GM12864 (cell line): Measurements from ENCODE around the gene NBL1.
"Not testable (repeated sequence)": the region's sequence is repeated elsewhere in the genome, so short reads cannot be mapped to it uniquely, and the experiment has no call there.

ENCODE experiments used
- DNase-seq: peaks from one replicate; pipeline ENCODE4 v3.0.0-alpha.2; 2011; ENCODE audit warnings: low read depth
- H3K4me3 ChIP-seq: 2 replicates; pipeline ENCODE4 v1.5.1; 2011; ENCODE audit warnings: mild to moderate bottlenecking, low read depth, low read length, control low read depth
- TF ChIP-seq, protein P1 (sequence below): IDR thresholded peaks from 2 replicates; pipeline ENCODE4 v1.5.1; 2011; ENCODE audit warnings: low read depth, mild to moderate bottlenecking, moderate library complexity, low read length, control low read depth, inconsistent platforms; ENCODE audit errors: missing control alignments

Gene NBL1

DNA sequence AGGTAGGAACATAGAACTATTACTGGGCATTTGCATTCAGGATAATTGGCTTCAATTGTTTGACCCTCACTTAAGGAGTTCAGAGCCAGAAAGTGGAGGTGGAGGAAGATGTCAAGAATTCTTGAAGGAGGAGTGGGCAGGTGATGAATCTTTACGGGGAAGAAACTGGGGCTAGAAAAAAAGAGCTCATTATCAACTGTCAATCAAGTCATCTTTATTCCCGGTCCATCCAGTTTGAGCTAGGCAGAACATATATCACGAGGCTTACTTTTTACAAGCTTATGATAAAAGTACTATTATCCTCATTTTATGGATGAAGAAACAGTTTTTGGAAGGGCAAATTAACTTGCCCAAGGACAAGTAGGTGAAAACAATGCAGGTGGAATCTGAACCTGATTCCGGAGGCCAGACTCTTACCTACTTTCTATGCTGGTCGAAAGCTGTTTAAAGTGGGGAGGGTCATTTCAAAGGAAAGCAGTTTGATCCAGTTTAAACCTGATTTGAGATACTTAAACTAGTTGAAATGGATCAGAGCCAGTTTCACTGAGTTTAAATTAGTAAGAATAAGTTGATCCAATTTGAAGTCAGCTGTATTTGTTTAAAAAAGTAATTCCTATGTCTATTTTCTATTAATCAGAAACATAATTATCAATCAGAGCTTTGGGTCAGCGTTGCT is 13.3 kb upstream of the NBL1 start:
- TF ChIP-seq, protein P1, sequence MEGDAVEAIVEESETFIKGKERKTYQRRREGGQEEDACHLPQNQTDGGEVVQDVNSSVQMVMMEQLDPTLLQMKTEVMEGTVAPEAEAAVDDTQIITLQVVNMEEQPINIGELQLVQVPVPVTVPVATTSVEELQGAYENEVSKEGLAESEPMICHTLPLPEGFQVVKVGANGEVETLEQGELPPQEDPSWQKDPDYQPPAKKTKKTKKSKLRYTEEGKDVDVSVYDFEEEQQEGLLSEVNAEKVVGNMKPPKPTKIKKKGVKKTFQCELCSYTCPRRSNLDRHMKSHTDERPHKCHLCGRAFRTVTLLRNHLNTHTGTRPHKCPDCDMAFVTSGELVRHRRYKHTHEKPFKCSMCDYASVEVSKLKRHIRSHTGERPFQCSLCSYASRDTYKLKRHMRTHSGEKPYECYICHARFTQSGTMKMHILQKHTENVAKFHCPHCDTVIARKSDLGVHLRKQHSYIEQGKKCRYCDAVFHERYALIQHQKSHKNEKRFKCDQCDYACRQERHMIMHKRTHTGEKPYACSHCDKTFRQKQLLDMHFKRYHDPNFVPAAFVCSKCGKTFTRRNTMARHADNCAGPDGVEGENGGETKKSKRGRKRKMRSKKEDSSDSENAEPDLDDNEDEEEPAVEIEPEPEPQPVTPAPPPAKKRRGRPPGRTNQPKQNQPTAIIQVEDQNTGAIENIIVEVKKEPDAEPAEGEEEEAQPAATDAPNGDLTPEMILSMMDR: no peak
- no peak for DNase-seq
- no peak overlapping the region for H3K4me3 ChIP-seq

DNA sequence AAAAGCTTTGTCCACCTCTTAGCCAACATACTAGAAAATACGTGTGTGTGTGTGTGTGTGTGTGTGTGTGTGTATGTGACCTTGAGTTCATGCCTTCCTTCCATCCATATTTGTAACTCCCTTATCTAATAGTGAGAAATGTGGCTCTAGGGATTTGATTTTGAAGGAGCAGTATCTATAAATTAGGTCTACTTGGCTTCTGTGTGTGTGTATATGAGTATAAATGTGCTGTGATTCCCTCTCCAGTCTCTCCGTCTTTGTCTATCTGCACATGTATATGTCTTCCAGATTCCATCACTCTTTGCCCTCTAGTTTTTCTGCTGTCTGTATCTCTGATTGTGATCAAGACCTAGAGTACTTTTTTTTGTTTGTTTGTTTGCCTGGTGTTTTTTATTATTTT is 11.9 kb upstream of the NBL1 start:
- no peak overlapping the region for H3K4me3 ChIP-seq
- TF ChIP-seq, protein P1: no peak

DNA sequence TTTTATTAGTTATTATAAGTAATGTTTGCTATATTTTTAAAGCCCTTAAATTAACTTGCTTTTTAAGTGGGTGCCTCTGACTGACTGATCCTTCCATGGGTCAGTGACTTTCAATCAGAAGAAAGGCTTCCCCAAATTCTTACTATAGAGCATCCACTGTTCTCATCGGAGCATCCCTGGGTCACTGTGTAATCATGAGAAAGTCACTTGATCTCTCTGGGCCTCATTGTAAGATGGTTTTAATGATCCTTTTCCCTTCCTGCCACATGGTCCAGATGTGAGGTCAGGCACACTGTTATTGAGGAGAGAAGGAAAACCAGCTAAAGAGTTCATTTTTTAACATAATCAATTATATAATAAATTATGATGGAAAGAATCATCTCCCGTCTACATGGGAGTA is 11.0 kb upstream of the NBL1 start:
- no peak overlapping the region for H3K4me3 ChIP-seq
- TF ChIP-seq, protein P1: no peak

More for the DNA sequence above, 11.9 kb upstream of the NBL1 start:
- DNase-seq: no peak

DNA sequence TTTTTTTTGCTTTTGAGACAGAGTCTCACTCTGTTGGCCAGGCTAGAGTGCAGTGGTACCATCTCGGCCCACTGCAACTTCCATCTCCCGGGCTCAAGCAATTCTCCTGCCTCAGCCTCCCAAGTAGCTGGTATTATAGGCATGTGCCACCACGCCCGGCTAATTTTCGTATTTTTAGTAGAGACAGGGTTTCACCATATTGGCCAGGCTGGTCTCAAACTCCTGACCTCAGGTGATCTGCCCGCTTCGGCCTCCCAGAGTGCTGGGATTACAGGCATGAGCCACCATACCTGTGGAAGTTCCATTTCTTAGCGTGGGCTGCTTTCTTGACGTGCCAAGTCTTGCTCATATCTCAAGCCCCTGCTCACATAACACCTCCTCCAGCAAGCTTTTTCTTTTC is 9.0 kb upstream of the NBL1 start:
- not testable (repeated sequence) for DNase-seq, H3K4me3 ChIP-seq

More for the DNA sequence above, 11.0 kb upstream of the NBL1 start:
- no peak for DNase-seq

DNA sequence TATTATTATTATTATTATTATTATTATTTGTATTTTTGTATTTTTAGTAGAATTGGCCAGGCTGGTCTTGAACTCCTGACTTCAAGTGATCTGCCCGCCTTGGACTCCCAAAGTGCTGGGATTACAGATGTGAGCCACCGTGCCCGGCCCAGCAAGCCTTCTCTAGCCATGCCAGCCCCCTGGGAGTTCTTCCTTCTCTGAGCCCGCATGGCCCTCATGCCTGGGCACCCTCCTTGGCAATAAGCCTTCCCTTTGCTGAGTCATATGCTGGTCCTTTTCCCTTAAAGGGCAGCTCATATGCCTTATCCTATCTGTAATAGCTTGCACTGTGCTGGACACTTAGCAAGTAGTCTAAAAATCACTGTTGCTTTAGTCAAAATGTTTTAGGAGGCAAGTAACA is 8.5 kb upstream of the NBL1 start:
- H3K4me3 ChIP-seq: no peak overlapping the region
- DNase-seq: no peak
- TF ChIP-seq, protein P1: no peak

DNA sequence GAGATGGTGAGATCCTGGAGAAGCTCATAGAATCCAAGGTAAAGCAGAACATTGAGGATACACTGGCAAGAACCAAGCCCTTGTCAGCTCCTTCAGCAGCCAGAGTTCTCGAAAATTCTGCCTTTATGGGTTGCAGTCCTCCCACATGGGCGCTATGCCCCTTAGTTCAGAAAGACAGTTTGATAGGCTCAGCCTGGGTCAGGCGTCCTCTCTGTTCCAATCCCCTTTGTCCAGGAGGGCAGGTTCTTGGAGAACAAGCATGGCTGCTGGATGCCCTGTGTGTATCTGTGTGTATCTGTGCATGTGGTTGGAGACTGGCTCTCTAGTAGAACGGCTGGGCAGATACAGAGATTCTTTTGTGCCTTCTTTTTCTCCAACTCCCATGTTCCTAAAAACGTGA is 8.0 kb upstream of the NBL1 start:
- DNase-seq: no peak
- H3K4me3 ChIP-seq: no peak overlapping the region
- TF ChIP-seq, protein P1: no peak

DNA sequence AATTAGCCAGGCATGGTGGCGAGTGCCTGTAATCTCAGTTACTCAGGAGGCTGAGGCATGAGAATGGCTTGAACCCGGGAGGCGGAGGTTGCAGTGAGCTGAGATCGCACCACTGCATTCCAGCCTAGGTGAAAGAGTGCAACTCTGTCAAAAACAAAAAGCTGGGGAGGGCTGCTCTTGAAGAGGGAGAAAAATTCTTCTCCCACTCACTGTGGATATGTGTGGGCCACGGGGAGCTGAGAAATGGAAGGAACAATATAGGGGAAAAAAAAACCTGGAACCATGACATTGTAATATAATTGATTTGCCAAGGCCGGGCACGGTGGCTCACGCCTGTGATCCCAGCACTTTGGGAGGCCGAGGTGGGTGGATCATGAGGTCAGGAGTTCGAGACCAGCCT is 7.4 kb upstream of the NBL1 start:
- DNase-seq, H3K4me3 ChIP-seq: not testable (repeated sequence)

DNA sequence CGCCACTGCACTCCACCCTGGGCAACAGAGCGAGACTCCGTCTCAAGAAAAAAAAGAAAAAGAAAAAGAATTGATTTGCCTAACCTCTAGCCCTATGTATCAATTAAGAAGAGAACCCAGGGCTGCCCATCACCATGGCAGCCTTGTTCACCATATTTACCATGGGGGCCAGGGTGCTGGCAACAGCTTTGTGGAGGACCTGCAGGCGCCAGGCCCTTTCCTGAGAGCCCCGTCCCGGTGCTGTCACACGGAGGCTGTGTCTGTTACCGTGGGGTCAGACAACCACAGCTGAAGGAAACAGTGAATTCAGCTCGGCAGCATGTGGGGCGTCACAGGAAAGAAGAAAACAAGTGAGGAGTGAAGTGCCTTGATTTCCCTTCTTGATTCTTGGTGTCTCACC is 6.5 kb upstream of the NBL1 start:
- no peak overlapping the region for H3K4me3 ChIP-seq
- no peak for DNase-seq
- TF ChIP-seq, protein P1: no peak

DNA sequence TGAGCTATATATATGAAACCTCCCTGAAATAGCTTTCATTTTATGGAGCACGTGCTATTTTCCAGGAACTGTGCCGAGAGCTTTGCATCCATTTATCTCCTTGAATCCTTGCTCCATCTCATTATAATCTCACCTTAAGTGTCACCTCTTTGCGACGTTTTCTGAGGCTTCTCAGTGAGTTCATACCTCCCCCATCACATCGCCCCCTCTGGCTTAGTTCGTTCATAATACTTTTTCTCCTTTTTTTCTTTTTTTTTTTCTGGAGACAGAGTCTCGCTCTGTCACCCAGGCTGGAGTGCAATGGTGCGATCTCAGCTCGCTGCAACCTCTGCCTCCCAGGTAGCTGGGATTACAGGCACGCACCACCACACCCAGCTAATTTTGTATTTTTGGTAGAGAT is 4.9 kb upstream of the NBL1 start:
- DNase-seq, H3K4me3 ChIP-seq: not testable (repeated sequence)
